ENCODE results near the gene SIKE1.
"Not testable (repeated sequence)": the region's sequence is repeated elsewhere in the genome, so short reads cannot be mapped to it uniquely, and the experiment has no call there.

SIKE1 gene

GRCh38 chr1:114770989-114771388 lies 9.5 kb downstream of the SIKE1 start:
- FAIRE-seq = no peak
- no peak for TF ChIP-seq POLR2A (IDR thresholded peaks at IDR 0.05; ENCODE audit: low read depth, low read length)
- DNase-seq (ENCODE audit: insufficient read length, low spot score) = no peak

GRCh38 chr1:114764689-114765088 lies 15.8 kb downstream of the SIKE1 start:
- FAIRE-seq (no peak), DNase-seq (ENCODE audit: insufficient read length, low spot score) (no peak)

DNA sequence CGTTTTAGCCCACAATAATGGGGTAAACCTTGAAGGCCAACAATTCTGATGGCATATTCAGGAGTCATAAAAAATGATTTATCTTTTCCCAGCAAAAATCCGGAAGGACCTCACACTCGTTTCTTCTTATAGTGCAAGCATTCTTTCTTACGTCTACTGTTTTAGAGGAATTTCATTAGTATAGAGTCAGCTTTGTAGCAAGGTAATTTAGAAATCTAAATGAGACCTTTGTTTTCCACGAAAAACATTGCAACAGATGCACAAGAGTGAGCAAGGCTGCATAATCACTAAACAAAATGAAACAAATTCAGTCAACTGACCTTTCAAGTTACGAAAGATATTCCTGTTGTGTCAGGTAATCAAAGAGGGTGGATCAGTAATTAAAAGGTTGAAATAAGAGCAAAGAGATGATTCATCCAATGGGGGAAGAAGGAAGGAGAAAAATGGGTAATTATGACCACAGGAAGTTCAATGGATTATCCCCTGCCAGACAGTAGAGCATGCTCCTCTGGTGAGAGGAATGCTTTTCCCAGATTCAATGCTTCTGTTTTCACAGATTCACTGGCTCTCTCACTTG lies 22.1 kb downstream of the SIKE1 start:
- FAIRE-seq = peak; percentile 11
- DNase-seq (ENCODE audit: insufficient read length, low spot score) = peak; percentile 5
- no peak for TF ChIP-seq POLR2A (IDR thresholded peaks at IDR 0.05; ENCODE audit: low read depth, low read length)

More at GRCh38 chr1:114764689-114765088, 15.8 kb downstream of the SIKE1 start:
- TF ChIP-seq POLR2A (IDR thresholded peaks at IDR 0.05; ENCODE audit: low read depth, low read length) = no peak

- peak; percentile 74 for TF ChIP-seq POLR2A (IDR thresholded peaks at IDR 0.05; ENCODE audit: low read depth, low read length)
- DNase-seq (ENCODE audit: insufficient read length, low spot score) (peak; percentile 69), FAIRE-seq (peak; percentile 98)
Observed at GRCh38 chr1:114757455-114758255, 22.8 kb downstream of the SIKE1 start, which contains the start of gene CSDE1. Gene CSDE1, minus strand, starts transcription at chr1:114757984. Its CDS starts 18,094 bp downstream, at chr1:114739890.

DNA sequence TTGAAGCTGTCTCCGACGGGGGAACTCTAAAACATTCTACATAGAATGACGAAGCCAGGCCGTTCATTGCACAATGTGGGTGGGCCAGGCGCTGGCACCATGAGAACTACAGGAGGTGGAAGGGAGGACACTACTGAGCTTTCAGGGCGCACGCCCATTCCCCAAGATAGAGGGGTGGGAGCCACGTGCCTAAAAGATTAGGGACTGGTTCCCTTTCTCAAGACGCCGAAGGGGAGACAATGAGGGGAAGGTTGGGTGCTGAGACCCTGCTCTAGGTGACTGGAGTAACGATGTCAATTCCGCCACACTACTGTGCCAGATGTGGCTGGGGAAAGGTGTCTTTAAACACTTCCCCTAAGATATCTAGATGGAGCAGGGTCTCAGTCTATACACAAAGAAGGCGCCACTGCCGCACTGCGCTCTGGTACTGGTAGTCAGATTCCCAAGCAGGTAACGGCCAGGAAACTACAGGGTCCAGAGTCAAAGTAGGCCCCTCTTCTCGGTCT lies 23.5 kb downstream of the SIKE1 start:
- no peak for DNase-seq (ENCODE audit: insufficient read length, low spot score)
- TF ChIP-seq POLR2A (IDR thresholded peaks at IDR 0.05; ENCODE audit: low read depth, low read length) = no peak

DNA sequence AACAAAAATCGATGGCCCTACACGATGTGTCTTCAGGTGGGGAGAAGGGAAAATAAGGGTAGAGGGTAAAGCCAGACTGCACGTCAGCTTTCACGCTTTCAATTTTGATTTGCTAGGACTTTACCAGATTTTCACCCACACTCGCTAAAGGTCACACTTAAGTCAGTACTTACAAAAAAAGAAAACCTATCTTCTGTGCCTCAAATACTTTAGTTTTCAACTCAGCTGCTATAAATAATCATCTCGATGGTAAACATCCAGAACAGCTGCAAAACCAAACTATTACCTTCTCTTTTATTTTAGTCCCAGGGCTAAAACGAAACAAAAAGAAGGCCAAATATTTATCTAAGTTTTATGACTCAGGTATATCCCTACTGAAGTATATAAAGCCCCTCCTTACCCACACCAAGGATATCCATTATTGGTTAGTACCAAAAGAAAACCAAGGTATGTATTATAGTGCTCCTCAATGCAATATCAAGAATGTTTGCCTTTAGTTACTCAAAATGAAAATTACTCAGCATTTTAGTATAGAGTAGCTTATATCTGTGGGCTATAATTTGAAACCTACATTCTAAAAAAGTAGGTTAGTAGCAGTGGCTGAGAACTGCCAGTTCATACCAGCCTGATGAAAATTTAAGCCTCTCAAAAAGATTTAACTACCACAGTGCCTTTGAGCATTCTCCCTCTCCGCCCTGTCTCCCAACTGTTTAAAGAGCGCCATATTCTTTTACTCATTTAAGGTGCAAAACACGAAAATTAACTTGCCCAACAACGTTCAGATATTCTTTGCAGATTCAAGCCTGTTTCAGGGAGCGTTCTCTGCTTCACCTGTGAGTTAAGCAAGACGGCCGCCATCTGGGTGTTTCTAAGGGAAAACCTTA lies 24.2 kb downstream of the SIKE1 start:
- DNase-seq (ENCODE audit: insufficient read length, low spot score) = no peak
- FAIRE-seq = no peak
- no peak for TF ChIP-seq POLR2A (IDR thresholded peaks at IDR 0.05; ENCODE audit: low read depth, low read length)

More for the DNA sequence above, 23.5 kb downstream of the SIKE1 start:
- FAIRE-seq = no peak

DNA sequence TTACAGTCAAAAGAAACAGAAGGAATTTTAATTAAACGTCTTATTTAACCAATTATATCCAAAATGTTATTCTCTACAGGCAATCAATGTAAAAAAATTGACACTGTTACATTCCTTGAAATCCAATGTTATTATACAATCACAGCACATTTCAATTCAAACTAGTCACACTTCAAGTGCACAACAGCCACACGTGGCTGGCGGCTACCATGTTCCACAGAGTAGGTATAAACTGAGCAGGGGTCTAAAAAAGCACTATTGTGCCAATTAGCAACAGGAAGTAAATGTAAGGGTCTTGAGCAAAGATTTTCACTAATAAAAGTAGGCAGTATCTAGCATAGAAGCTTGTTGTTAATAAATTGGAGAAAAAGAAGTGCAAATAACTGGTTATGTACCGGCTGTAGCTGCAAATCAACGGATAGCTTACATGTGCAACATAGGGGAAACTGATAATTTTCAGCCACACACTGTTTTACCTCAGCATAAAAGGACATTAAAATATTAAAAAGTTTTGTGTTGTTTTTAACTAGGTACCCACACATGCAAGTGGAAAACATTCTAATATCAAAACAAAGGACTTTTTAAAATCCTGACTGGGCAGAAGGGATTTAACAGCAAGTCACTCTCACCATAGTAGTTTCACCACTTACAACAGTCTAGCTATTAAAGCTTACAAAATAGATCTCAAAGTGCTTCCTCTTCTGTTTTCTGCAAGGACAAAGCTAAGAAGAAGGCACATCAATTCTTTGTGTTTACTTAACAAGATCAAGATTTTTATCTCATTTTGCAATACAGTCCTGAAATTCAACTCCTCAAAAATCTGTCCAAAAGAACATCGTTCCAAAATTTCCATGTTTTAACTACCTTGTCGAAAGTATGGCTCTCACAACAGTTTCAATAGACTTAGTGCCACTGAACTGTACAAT lies 25.2 kb downstream of the SIKE1 start:
- no peak for DNase-seq (ENCODE audit: insufficient read length, low spot score)
- no peak for TF ChIP-seq POLR2A (IDR thresholded peaks at IDR 0.05; ENCODE audit: low read depth, low read length)
- no peak for FAIRE-seq

DNA sequence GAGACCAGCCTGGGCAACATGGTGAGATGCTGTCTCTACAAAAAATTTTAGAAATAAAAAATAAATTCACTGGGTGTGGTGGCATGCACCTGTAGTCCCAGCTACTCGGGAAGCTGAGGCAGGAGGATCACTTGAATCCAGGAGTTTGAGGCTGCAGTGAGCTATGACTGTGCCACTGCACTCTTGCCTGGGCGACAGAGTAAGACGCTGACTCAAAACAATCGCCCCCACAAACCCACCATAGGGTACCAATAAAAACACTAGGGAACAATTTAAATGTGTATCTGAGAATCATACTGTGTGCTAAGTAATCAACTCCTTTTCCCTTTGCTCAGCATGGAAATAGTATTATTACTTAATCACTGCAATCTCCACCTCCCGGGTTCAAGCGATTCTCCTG lies 26.8 kb downstream of the SIKE1 start:
- not testable (repeated sequence) for FAIRE-seq; DNase-seq (ENCODE audit: insufficient read length, low spot score)

DNA sequence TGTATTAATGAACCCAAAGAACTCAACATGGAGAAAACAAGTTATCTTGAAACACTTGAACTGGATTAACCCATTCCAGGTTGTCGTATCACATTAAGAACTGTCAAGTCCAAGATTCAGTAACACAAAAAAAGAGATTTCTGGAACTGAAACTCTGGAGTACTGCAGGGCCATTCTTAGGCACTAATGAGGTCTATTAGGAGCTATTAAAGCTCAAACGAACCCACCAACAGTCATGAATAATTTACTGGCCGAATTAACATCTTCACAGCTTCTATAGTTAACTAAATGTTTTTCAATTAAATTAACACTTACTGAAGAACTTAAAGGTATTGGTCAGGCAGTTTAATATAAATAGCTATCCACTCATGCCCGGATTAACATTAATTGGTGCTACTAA lies 27.3 kb downstream of the SIKE1 start:
- FAIRE-seq (no peak), DNase-seq (ENCODE audit: insufficient read length, low spot score) (no peak)
- TF ChIP-seq POLR2A (IDR thresholded peaks at IDR 0.05; ENCODE audit: low read depth, low read length) = no peak

DNA sequence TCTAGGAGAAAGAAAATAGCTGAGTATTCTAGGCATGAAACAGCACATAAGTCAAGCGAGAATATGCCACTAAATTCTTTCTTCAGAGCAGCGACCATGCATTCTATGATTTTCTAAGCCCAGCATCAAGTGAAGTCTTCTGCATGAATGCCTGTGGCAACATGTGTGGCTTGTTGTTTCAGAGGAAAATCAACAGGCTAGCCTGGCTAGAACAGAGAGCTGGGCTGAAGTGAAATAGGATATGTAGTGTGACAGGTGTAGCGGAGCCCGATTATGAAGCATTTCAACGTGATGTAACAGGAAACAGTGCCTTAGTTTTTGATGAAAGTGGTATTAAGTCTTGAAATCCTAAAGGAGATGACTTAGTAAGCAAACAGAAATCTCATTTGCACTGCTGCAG lies 29.7 kb downstream of the SIKE1 start:
- FAIRE-seq (no peak), DNase-seq (ENCODE audit: insufficient read length, low spot score) (no peak)
- TF ChIP-seq POLR2A (IDR thresholded peaks at IDR 0.05; ENCODE audit: low read depth, low read length) = no peak

DNA sequence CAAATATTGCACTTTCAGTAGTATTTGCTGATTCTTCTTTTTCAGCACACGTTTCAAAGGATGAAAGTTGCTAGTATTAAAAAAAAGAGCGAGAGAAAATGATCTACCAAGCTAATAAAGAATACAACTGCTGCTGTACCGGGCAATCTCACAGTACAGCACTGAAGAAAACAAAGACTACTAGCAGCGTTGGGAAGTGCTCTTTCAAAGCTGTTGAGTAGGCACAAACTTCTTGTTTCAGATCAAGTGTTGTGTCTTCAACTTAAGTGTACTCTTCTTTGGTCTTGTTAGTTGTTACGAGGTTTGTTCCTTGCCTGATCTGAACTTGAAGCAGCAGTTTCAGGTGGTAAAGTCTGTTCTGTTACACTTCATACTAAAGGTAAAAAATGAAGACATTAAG lies 30.6 kb downstream of the SIKE1 start:
- no peak for TF ChIP-seq POLR2A (IDR thresholded peaks at IDR 0.05; ENCODE audit: low read depth, low read length)
- DNase-seq (ENCODE audit: insufficient read length, low spot score) (no peak), FAIRE-seq (peak; percentile 20)

DNA sequence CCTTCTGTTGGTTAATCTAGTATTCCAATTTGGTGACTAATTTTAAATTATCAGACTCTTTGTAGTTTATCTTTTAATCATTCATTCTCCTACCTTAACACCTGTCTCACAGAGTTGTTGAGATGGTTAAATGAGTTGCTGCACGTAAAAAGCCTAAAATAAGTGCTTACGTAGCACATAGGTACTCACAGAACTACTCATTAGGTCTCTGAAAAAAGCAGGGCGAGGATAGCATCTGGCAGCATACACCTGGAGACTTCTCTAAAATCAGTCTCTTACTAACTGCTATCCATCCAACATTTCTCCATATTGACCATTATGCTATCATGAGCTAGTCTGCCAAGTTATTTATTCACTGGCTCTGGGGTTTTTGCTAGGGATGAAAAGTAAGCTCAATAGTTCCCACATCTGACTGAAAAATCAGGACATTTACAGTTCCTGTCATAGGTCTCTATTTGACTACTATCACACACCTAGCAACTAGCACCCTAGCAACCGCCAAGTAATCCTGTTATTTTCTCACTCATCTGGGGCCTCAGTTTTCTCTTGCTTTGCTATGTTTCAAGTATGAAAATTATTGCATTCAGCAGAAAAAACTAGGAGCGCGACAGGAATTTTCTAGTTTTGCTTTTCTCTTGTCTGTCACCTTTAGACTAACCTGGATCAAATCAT lies 33.9 kb downstream of the SIKE1 start:
- DNase-seq (ENCODE audit: insufficient read length, low spot score) (no peak), FAIRE-seq (no peak)
- TF ChIP-seq POLR2A (IDR thresholded peaks at IDR 0.05; ENCODE audit: low read depth, low read length) = no peak
